DMS153 (cell line): ENCODE data around the gene BBX.

Source experiments
- DNase-seq: peaks from one replicate; lab custom pipeline; 2025; lab: John Stamatoyannopoulos, UW

BBX gene

GRCh38 chr3:107600780-107601179, 78.0 kb downstream of the BBX start:
- DNase-seq = no peak

GRCh38 chr3:107604057-107604822, 81.5 kb downstream of the BBX start:
- no peak for DNase-seq

DNA sequence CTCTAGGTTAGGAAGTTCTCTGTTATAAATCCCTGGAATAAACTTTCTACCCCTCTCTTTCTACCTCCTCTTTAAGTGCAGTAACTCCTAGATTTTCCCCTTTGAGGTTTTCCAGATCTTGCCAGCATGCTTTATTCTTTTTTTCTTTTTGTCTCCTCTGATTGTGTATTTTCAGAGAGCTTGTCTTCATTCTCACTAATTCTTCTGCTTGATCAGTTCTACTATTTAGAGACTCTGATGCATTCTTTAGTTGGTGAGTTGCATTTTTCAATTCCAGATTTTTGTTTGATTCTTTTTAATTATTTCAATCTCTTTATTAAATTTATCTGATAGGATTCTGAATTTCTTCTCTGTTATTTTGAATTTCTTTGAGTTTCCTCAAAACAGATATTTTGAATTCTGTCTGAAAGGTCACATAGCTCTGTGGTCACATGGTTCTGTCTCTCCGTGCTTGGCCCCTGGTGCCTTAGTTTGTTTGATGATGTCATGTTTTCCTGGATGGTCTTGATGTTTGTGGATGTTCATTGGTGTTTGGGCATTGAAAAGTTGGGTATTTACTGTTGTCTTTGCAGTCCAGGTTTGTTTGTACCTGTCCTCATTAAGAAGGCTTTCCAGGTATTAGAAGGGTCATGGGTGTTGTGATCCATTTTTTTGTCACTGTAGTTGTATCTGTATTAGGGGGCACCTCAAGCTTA, 89.2 kb downstream of the BBX start:
- DNase-seq = no peak

DNA sequence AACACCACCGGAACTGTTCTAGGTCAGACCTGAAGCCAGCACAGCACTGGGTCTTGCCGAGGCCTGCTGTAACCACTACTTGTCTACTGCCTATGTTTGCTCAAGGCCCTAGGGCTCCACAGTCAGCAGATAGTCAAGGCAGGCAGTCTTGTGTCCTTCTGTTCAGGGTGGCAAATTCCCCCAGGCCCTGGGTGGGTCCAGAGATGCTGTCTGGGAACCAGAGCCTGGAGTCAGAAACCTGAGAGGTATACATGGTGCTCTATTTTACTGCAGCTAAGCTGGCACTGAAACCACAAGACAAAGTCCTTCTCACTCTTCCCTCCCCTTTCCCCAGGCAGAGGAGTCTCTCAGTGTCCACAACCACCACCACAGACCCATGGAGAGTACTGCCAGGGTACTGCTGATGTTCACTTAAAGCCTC, 89.9 kb downstream of the BBX start:
- no peak for DNase-seq

- DNase-seq = no peak
Observed at GRCh38 chr3:107619549-107619948, 96.8 kb downstream of the BBX start.

DNA sequence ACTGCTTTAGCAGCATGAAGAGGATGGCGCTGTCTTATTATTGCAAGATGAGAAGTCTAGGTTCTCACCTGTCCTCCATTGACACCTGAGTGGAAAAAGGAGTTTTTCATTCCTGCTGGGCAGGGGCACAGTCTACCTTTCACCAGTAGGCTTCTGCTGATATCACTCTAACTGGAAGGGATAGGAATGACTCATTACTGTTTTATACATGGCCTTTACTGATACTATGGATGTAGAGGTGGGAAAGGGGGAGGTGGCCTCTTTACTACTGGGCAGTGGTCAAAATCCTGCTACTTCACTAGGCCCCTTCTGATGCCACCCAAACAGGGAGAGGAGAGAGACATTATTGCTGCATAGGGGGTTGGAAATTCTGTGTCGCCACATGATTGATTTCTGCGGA, 97.8 kb downstream of the BBX start:
- DNase-seq = no peak

DNA sequence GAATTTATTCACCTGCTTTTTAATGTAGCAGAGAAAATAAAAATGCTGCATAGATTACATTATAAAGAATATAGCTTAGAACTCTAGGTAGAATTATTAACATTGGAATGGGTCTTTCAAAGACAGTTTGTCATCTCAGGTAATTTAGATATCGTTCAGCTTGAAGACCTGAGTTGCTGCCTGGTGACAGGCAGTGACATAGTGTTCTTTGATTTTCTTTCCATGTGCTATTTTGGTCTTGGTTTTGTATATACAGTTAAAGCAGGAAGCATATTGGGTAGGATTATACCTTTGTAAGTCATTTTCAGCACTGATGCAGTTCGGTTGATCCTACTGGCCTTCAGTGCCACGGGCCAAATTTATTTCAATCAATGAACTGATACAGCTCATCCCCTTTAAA, 98.7 kb downstream of the BBX start:
- no peak for DNase-seq

DNA sequence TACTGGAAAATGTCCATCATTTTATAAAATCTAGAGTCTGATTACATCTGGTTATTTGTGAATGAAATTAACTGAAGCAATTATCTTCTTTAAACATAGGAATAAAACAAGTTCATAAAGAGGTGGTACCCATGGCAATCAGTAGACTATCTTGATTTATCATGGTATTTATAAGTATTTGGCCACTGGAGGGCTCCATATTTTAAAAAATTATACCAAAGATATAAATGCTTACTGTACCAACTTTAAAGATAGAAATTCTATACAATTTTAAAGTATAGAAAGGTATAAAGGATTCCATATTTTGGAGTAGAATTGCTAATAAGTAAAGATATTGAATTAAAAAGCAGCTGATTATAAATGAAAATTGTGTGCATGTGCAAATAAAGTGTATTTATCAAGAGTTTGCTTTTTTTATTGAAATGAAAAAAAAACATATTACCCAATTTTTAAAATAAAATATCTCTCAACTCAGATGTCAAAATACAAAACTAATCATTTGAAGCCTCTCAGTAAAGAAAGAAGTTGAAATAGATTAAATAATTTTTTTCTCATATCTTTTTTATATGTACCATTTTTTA, 105.3 kb downstream of the BBX start:
- DNase-seq = no peak

DNA sequence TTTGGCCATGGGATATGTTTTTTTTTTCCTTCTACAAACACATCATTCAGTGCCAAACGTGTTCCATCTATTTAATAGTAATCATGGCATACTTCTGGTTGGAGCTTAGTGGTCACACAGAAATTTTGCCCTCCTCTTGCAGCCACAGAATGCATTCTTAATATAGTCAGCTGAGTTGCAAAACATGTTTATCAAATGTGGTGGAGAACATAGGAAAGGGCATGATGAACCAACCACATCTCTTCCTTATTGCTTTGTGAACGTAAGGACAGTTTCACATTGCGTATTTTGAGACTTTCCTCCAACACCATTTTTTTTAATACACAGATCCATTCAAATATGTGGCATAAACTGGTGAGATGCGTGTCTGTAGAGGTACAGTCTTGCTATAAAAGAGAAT, 106.8 kb downstream of the BBX start:
- no peak for DNase-seq

DNA sequence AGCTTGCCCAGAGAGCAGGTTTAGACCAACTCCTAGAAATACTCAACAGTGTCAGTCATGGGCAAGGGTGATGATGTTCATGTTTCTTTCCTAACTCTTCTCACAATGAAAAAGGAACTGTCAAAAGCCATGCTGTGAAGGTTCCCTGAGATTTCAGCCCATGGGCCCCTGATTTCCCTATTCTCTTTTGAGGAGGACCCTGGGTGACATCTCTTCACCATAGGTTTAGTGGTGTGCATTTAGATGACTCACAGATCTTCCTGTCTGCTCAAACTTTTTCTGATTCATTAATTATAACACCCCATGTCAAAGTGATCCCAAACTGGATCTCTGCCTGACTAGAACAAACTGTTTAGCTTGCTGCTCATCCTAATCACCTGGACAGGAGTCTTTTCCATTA, 108.0 kb downstream of the BBX start:
- no peak for DNase-seq

- DNase-seq = no peak
Observed at GRCh38 chr3:107632576-107632975, 109.8 kb downstream of the BBX start.

DNA sequence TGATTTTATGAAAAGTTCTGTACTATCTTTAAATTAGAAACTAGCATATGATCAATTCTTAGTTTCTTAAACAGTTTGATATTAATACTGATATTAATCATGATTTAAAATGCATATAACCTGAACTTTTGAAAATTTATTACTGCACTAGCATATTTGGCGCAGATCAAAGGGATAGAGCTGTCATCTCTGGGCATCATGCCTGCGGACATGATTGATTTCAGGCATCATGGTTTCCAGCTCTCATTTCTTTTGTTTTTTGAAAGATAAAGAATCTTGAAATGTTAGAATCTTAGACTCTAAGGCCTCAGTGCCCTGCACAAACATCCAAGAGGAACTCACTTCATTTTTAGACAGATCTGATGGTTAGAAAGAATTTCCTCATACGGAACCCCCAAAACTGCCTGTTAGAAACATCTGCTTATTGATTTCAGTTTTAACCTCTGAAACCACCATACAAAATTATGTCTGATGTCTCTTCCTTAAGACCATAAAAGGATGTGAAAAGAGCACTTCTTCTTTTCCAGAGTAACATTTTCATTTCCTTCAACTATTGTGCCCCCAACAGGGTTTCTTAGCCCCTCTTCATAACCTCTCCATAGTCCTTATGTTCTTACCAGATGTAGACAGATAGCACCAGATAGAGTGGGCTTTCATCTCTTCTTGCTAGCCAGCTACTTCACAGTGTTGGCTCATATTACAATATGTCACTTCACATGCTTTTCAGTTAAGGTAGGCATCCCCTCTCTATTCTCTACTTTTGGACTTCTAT, 110.8 kb downstream of the BBX start:
- no peak for DNase-seq

GRCh38 chr3:107634099-107634489, 111.3 kb downstream of the BBX start:
- no peak for DNase-seq

DNA sequence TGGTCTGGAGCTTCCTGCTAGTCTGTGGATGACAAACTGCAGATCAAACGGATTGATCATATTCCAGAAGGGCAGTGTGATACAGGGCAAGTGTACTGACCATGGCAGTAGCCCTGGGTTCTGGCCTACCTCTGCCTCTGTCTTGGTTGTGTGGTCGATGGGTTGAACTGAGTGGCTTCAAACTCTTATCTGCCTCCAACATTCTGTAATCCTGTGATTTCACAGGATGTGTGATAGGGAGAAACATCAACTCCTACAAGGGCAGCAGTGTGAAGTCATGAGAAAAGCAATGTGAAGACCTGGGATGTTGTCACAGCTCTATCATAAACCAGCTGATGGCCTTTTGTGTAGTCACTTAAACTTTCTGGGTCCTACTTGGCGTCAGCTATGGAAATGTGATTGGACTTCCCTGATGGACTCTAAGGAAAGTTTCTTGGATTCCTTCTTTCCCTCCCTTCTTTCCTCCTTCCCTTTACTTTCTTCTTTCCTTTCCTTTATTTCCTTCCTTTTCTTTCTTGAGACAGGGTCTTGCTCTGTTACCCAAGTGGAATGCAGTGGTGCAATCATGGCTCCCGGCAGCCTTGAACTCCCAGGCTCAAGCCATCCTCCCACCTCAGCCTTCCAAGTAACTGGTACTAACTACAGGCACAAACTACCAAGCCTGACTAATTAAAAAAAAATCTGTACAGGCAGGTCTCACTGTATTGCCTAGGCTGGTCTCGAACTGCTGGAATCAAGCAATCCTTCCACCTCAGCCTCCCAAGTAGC, 114.8 kb downstream of the BBX start:
- no peak for DNase-seq

- no peak for DNase-seq
Observed at GRCh38 chr3:107641572-107642307, 119.0 kb downstream of the BBX start.

DNA sequence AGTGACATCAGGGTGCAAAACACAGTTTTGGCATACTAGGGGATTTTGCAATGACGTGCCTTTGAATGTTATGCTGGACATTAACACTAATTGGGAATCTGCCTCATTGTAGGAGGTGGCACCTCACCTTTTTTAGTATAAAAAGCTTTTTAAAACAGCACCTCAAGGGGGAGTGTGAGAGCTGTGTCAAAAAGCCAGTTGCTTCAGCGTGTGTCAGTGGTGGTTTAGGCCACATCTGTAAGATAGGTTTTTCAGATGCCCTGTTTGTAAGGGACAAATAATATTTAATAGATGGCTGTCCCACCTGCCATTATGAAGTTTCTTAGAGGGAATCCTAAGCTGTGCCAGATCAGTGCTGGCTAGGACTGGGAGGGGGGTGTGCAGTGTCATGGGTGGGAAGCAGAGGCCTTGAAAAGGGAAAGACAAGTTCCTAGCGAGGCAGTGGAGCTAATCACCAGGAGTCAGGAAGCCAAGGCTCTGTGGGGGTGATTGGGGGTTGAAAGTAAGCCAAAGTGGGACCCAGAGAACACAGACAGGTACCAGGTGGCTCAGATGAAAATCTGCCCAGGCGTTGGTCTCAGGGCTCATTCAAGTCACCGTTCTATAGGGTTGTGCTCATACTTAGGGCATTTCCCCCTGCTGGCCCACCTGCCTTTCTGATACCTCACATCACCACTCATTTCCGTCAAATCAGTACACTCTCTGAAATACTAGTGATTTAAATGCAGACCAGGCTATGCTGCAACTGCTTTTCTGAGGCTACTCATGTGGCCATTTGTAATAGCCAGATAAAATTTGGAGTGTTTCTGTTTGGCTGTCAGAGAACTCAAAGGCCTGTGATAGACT, 120.5 kb downstream of the BBX start:
- DNase-seq = no peak

DNA sequence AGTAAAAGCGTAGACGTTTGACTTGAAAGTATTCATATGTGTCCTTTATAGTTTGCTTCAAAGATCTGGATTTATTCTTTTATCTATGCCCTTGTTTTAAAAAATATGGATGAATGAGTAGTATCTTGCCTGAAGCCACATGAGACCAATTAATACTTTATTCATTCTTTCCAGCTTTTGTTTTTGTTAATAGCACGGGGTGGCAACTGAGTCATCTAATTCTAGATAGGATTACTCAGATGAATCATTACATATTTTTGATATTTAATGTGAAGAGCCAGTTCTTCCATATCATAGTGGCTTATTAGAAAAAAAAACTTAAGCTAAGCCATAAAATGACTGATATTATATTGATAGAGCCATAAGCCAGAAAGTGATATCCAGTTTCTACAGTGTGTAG, 121.9 kb downstream of the BBX start:
- DNase-seq = no peak

GRCh38 chr3:107650788-107651187, 128.0 kb downstream of the BBX start:
- DNase-seq = no peak

DNA sequence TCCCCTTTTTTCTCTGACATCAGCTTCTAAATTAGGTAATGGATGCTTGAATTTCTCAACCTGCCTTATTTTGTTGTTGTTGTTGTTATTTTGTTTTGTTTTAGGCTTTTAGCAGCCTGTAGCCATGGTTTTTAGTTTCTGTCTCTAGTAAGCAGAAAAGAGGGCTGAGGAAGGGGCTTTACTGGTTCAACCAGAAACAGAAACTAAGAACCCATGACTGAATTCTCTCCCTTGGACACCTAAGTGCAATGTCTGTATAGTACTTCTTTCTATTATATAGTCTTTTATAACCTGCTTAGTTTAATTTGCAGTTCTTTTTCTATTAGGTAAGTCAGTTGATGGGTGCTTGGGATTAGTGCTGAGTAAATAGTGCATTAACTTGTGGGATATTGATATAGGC, 129.0 kb downstream of the BBX start:
- no peak for DNase-seq

- no peak for DNase-seq
Observed at GRCh38 chr3:107654218-107654617, 131.5 kb downstream of the BBX start.
